K562 (cell line): Measurements from ENCODE around the gene COASY. TPM values are rescaled to one million over a fixed set of nuclear protein-coding genes. Genes with fewer than 3 reads are reported as not detected.

ENCODE experiments used
- C11orf30 ChIP-seq: fragments of 450-650 bp; IDR thresholded peaks from 2 replicates; pipeline ENCODE4 v1.6.1; 2016; ENCODE audit warnings: low read depth, mild to moderate bottlenecking
- EGR1 ChIP-seq: fragments of 450-650 bp; conservative IDR thresholded peaks from 2 replicates; pipeline ENCODE4 v1.6.1; 2017; ENCODE audit warnings: mild to moderate bottlenecking
- EZH2 ChIP-seq: IDR thresholded peaks from 2 replicates; pipeline ENCODE4 v1.6.1; 2012; ENCODE audit warnings: low read depth, mild to moderate bottlenecking, inconsistent platforms, low read length, borderline replicate concordance
- FOXJ2 ChIP-seq: fragments of 200-800 bp; sonication (Bioruptor generic); IDR thresholded peaks from 2 replicates; pipeline ENCODE4 v1.6.1; 2016; ENCODE audit warnings: missing genetic modification characterization, missing compliant biosample characterization
- KAT7 ChIP-seq: sonication (generic); formaldehyde crosslinking; IDR thresholded peaks from 2 replicates; pipeline ENCODE4 v1.8.0; 2022; ENCODE audit warnings: missing genetic modification reagents, mild to moderate bottlenecking, borderline replicate concordance
- KLF10 ChIP-seq: fragments of 250-450 bp; sonication (Bioruptor Pico); IDR thresholded peaks from 2 replicates; pipeline ENCODE4 v1.6.1; 2021; ENCODE audit warnings: matching md5 sums
- KLF6 ChIP-seq: fragments of 250-450 bp; sonication (Bioruptor Pico); IDR thresholded peaks from 2 replicates; pipeline ENCODE4 v1.4.0; 2020; ENCODE audit warnings: mild to moderate bottlenecking, moderate library complexity, borderline replicate concordance
- NFRKB ChIP-seq: fragments of 450-650 bp; IDR thresholded peaks from 2 replicates; pipeline ENCODE4 v1.6.1; 2016; ENCODE audit warnings: low read depth
- PPARD ChIP-seq: fragments of 250-450 bp; sonication (Bioruptor Pico); IDR thresholded peaks from 2 replicates; pipeline ENCODE4 v1.8.0; 2022; ENCODE audit warnings: inconsistent platforms, mild to moderate bottlenecking, moderate library complexity
- SIRT6 ChIP-seq: IDR thresholded peaks from one replicate; pipeline ENCODE4 v1.6.1; 2012; ENCODE audit warnings: low read depth, mild to moderate bottlenecking, control low read depth, inconsistent platforms, low read length, moderate library complexity
- SIX5 ChIP-seq, 2 experiments: IDR thresholded peaks; 2 replicates each; pipeline ENCODE4 v1.6.1; 2011; ENCODE audit warnings: low read length in 2 of 2, borderline replicate concordance in 1 of 2, low read depth in 1 of 2, mild to moderate bottlenecking in 1 of 2, moderate library complexity in 1 of 2; ENCODE audit not compliant: insufficient read depth in 1 of 2
- TEAD1 ChIP-seq, 2 experiments: fragments of 450-650 bp in 1 of 2; sonication (generic) in 1 of 2; formaldehyde crosslinking; IDR thresholded peaks; 2 replicates each; pipeline versions ENCODE4 v1.4.0 to v1.8.0; 2020 to 2022; ENCODE audit warnings: mild to moderate bottlenecking in 2 of 2, missing genetic modification reagents in 1 of 2
- ZNF24 ChIP-seq: fragments of 450-650 bp; IDR thresholded peaks from 2 replicates; pipeline ENCODE4 v1.6.1; 2016
- ZNF408 ChIP-seq: fragments of 250-450 bp; sonication (Bioruptor Pico); IDR thresholded peaks from 2 replicates; pipeline ENCODE4 v1.4.0; 2020; ENCODE audit warnings: low read depth, mild to moderate bottlenecking, moderate library complexity
- polyA plus RNA-seq, 8 experiments: library from polyadenylated mRNA; depleted of rRNA in 4 of 8; stranded (reverse) in 5 of 8; unstranded in 3 of 8; fragments of >200 nt; fragmentation: Nextera tagmentation in 2 of 8; fragmentation: Illumina TruSeq in 1 of 8; extraction: Ambion mirVana in 2 of 8; extraction: Trizol in 1 of 8; gene quantifications; 2 replicates each; pipeline versions ENCODE4 v1.2.1 to v1.2.3, GENCODE V29; 2011 to 2014; ENCODE audit warnings: inconsistent platforms in 1 of 8, missing spikeins in 1 of 8
- total RNA-seq, 7 experiments: library from RNA; depleted of rRNA in 6 of 7; stranded (reverse); fragments of >200 nt in 6 of 7; fragmentation: Illumina TruSeq in 2 of 7; extraction: Trizol in 2 of 7; gene quantifications; 2 replicates each; pipeline versions ENCODE4 v1.2.1 to v1.2.3, GENCODE V29; 2011 to 2021; ENCODE audit warnings: low replicate concordance in 1 of 7
- TF ChIP-seq, protein P1 (sequence below): fragments of 450-650 bp; formaldehyde crosslinking; IDR thresholded peaks from 2 replicates; pipeline ENCODE4 v1.4.0; 2020; ENCODE audit warnings: mild to moderate bottlenecking, moderate library complexity
- TF ChIP-seq, protein P2 (sequence below): sonication (generic); formaldehyde crosslinking; IDR thresholded peaks from 2 replicates; pipeline ENCODE4 v1.8.0; 2022; ENCODE audit warnings: missing genetic modification reagents, mild to moderate bottlenecking, moderate library complexity, borderline replicate concordance
- TF ChIP-seq, protein P3 (sequence below): fragments of 250-450 bp; sonication (Bioruptor Pico); IDR thresholded peaks from 2 replicates; pipeline ENCODE4 v1.5.0; 2021
- TF ChIP-seq, protein P4 (sequence below): fragments of 150-350 bp; conservative IDR thresholded peaks from 2 replicates; pipeline ENCODE4 v1.6.1; 2014; ENCODE audit warnings: low read length
- TF ChIP-seq, protein P5 (sequence below), 2 experiments: fragments of 150-350 bp in 1 of 2; IDR thresholded peaks; 2 replicates each; pipeline ENCODE4 v1.6.1; 2012 to 2016; ENCODE audit warnings: low read depth in 2 of 2, low read length in 2 of 2, mild to moderate bottlenecking in 1 of 2, moderate library complexity in 1 of 2

COASY gene
- total and polyA plus RNA-seq, 9 of the 15 experiments (the other 6 are each of a cell fraction or from before 2014, with no cell fraction given), result 25.4 to 175 (median 62.3) TPM

DNA sequence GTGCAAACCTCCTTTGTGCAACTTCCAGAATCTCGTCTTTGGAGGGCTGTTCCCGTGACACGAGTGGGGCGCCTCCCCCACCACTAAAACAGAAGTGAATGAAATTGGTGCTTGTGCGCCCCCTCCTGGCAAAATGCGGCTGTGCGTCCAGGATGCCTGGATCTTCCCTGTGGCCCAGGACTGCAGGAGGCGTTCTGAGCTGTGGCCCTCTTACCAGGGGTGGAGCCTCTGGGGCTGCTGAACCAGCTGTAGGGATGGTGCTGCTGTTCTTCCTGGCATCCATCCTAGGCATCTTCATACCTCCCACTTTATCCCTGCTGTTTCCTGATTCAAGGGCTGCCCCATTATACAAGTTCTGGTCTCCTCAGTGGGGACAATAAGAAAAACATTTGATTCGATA is 44.4 kb upstream of the COASY start (continued):
- TF ChIP-seq, protein P1, sequence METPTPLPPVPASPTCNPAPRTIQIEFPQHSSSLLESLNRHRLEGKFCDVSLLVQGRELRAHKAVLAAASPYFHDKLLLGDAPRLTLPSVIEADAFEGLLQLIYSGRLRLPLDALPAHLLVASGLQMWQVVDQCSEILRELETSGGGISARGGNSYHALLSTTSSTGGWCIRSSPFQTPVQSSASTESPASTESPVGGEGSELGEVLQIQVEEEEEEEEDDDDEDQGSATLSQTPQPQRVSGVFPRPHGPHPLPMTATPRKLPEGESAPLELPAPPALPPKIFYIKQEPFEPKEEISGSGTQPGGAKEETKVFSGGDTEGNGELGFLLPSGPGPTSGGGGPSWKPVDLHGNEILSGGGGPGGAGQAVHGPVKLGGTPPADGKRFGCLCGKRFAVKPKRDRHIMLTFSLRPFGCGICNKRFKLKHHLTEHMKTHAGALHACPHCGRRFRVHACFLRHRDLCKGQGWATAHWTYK (CRISPR knock-in tag), result no peak
- TF ChIP-seq SIRT6 (no peak), C11orf30 (no peak), EZH2 (no peak), ZNF24 (peak; percentile 56), PPARD (CRISPR knock-in tag) (no peak), FOXJ2 (tag) (no peak), ZNF408 (no peak), NFRKB (no peak), EGR1 (no peak), KLF10 (CRISPR knock-in tag) (no peak), KAT7 (CRISPR knock-in tag) (no peak), SIX5 (IDR thresholded peaks at IDR 0.05; ENCODE audit: borderline replicate concordance in 1 of 2, insufficient read depth in 1 of 2, low read depth in 1 of 2, low read length in 2 of 2) (no peak), KLF6 (CRISPR knock-in tag) (no peak), TEAD1 (CRISPR knock-in tag; IDR thresholded peaks at IDR 0.05) (peak in 1 of 2 experiments; percentile 35; a peak in 1 of 4 replicates)
- TF ChIP-seq, protein P2, sequence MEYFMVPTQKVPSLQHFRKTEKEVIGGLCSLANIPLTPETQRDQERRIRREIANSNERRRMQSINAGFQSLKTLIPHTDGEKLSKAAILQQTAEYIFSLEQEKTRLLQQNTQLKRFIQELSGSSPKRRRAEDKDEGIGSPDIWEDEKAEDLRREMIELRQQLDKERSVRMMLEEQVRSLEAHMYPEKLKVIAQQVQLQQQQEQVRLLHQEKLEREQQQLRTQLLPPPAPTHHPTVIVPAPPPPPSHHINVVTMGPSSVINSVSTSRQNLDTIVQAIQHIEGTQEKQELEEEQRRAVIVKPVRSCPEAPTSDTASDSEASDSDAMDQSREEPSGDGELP (CRISPR knock-in tag), result peak; percentile 69
- TF ChIP-seq, protein P3, sequence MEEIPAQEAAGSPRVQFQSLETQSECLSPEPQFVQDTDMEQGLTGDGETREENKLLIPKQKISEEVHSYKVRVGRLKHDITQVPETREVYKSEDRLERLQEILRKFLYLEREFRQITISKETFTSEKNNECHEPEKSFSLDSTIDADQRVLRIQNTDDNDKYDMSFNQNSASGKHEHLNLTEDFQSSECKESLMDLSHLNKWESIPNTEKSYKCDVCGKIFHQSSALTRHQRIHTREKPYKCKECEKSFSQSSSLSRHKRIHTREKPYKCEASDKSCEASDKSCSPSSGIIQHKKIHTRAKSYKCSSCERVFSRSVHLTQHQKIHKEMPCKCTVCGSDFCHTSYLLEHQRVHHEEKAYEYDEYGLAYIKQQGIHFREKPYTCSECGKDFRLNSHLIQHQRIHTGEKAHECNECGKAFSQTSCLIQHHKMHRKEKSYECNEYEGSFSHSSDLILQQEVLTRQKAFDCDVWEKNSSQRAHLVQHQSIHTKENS, result no peak
- TF ChIP-seq, protein P4, sequence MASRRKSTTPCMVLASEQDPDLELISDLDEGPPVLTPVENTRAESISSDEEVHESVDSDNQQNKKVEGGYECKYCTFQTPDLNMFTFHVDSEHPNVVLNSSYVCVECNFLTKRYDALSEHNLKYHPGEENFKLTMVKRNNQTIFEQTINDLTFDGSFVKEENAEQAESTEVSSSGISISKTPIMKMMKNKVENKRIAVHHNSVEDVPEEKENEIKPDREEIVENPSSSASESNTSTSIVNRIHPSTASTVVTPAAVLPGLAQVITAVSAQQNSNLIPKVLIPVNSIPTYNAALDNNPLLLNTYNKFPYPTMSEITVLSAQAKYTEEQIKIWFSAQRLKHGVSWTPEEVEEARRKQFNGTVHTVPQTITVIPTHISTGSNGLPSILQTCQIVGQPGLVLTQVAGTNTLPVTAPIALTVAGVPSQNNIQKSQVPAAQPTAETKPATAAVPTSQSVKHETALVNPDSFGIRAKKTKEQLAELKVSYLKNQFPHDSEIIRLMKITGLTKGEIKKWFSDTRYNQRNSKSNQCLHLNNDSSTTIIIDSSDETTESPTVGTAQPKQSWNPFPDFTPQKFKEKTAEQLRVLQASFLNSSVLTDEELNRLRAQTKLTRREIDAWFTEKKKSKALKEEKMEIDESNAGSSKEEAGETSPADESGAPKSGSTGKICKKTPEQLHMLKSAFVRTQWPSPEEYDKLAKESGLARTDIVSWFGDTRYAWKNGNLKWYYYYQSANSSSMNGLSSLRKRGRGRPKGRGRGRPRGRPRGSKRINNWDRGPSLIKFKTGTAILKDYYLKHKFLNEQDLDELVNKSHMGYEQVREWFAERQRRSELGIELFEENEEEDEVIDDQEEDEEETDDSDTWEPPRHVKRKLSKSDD, result no peak
- TF ChIP-seq, protein P5, sequence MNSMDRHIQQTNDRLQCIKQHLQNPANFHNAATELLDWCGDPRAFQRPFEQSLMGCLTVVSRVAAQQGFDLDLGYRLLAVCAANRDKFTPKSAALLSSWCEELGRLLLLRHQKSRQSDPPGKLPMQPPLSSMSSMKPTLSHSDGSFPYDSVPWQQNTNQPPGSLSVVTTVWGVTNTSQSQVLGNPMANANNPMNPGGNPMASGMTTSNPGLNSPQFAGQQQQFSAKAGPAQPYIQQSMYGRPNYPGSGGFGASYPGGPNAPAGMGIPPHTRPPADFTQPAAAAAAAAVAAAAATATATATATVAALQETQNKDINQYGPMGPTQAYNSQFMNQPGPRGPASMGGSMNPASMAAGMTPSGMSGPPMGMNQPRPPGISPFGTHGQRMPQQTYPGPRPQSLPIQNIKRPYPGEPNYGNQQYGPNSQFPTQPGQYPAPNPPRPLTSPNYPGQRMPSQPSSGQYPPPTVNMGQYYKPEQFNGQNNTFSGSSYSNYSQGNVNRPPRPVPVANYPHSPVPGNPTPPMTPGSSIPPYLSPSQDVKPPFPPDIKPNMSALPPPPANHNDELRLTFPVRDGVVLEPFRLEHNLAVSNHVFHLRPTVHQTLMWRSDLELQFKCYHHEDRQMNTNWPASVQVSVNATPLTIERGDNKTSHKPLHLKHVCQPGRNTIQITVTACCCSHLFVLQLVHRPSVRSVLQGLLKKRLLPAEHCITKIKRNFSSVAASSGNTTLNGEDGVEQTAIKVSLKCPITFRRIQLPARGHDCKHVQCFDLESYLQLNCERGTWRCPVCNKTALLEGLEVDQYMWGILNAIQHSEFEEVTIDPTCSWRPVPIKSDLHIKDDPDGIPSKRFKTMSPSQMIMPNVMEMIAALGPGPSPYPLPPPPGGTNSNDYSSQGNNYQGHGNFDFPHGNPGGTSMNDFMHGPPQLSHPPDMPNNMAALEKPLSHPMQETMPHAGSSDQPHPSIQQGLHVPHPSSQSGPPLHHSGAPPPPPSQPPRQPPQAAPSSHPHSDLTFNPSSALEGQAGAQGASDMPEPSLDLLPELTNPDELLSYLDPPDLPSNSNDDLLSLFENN (IDR thresholded peaks at IDR 0.05; ENCODE audit: low read depth in 2 of 2, low read length in 2 of 2), result 0 out of 4 replicates have a peak, but pooled peaks of 1 of the 2 experiments have one; percentile 31
